ENCODE results near the gene USPL1. TPM values are rescaled to one million over a fixed set of nuclear protein-coding genes. Genes with fewer than 3 reads are reported as not detected.

USPL1 gene
- total RNA-seq, 1 donor from 2014 or later: 42.5 TPM

DNA sequence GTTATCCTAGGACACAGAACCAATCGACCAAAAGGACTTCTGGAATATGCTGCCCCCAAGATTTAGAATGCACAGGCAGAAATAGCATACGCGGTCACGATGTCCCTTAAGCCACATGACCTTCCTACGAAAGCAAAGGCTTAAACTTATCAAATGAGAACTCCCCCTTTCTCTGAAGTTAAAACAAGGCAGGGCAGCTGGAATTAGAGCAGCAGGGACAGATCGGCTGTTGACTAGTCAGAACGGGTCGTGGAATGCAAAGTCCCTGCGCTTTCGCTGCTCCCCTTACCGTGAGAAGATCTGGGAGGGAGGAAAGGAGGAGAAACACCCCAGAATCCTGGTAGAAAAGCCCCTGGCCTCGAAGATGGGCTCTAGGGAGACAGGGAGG is 799 bp upstream of the USPL1 start:
- peak overlapping the region; percentile 69 for H2AFZ ChIP-seq (replicated peaks)
- peaks cover 87% of the 10 kb centered on the region for H3K79me2 ChIP-seq (ENCODE audit: low read depth)
- TF ChIP-seq EZH2phosphoT487 (IDR thresholded peaks at IDR 0.05) (peak; percentile 17), EZH2 (IDR thresholded peaks at IDR 0.05) (no peak), CTCF (IDR thresholded peaks at IDR 0.05) (no peak)
- peaks cover 14% of the 10 kb centered on the region for H3F3A ChIP-seq (ENCODE audit: low read depth)
- Mint-ChIP-seq H3K36me3 (peaks cover 2% of the 10 kb centered on the region), H3K9me3 (no peaks in the 10 kb centered on the region), H3K4me1 (peaks cover 26% of the 10 kb centered on the region), H3K27me3 (ENCODE audit: insufficient read depth, low read depth) (no peaks in the 10 kb centered on the region), H3K4me3 (no peak overlapping the region), H3K27ac (no peak overlapping the region)
- no peaks in the 10 kb centered on the region for H3K9me3 ChIP-seq (ENCODE audit: low read depth)
- H3K27ac ChIP-seq: peak overlapping the region; percentile 99
- peak; percentile 87 for DNase-seq (ENCODE audit: low spot score)
- no peaks in the 10 kb centered on the region for H3K27me3 ChIP-seq
- peaks cover 29% of the 10 kb centered on the region for H3K4me1 ChIP-seq
- peaks cover 28% of the 10 kb centered on the region for H4K20me1 ChIP-seq (ENCODE audit: low read depth)
- peaks cover 3% of the 10 kb centered on the region for H3K36me3 ChIP-seq
- H3K9ac ChIP-seq: peak overlapping the region; percentile 73
- peak overlapping the region; percentile 94 for H3K4me2 ChIP-seq
- H3K4me3 ChIP-seq: peak overlapping the region; percentile 72

- no peak overlapping the region for H3K27ac ChIP-seq
- no peaks in the 10 kb centered on the region for H3K27me3 Mint-ChIP-seq (ENCODE audit: insufficient read depth, low read depth)
Measured at GRCh38 chr13:30618186-30618929, 638 bp downstream of the USPL1 start.

GRCh38 chr13:30618930-30619279 is 1.2 kb downstream of the USPL1 start:
- H3K4me1 ChIP-seq: peaks cover 29% of the 10 kb centered on the region
- no peaks in the 10 kb centered on the region for H3K9me3 Mint-ChIP-seq
- H3K27me3 Mint-ChIP-seq (ENCODE audit: insufficient read depth, low read depth): no peaks in the 10 kb centered on the region
- H3K27ac ChIP-seq: no peak overlapping the region
- peaks cover 9% of the 10 kb centered on the region for H3K36me3 Mint-ChIP-seq
- peak overlapping the region; percentile 72 for H3K4me3 ChIP-seq
- H3K79me2 ChIP-seq (ENCODE audit: low read depth): peaks cover 90% of the 10 kb centered on the region
- TF ChIP-seq EZH2phosphoT487 (IDR thresholded peaks at IDR 0.05): no peak
- TF ChIP-seq EZH2 (IDR thresholded peaks at IDR 0.05): no peak
- no peak for TF ChIP-seq CTCF (IDR thresholded peaks at IDR 0.05)
- peaks cover 26% of the 10 kb centered on the region for H3K4me1 Mint-ChIP-seq
- H3K27ac Mint-ChIP-seq: no peak overlapping the region
- H3K9me3 ChIP-seq (ENCODE audit: low read depth): no peaks in the 10 kb centered on the region
- H3K27me3 ChIP-seq: no peaks in the 10 kb centered on the region
- H3K4me3 Mint-ChIP-seq: no peak overlapping the region
- H3K9ac ChIP-seq: peak overlapping the region; percentile 62
- H2AFZ ChIP-seq (replicated peaks): no peak overlapping the region
- peaks cover 13% of the 10 kb centered on the region for H3K36me3 ChIP-seq
- peaks cover 14% of the 10 kb centered on the region for H3F3A ChIP-seq (ENCODE audit: low read depth)
- peaks cover 33% of the 10 kb centered on the region for H4K20me1 ChIP-seq (ENCODE audit: low read depth)
- DNase-seq (ENCODE audit: low spot score): no peak
- peak overlapping the region; percentile 89 for H3K4me2 ChIP-seq

More at GRCh38 chr13:30618186-30618929, 638 bp downstream of the USPL1 start:
- Histone ChIP-seq H3K27me3 (no peaks in the 10 kb centered on the region), H3K4me2 (peak overlapping the region; percentile 89), H3K79me2 (ENCODE audit: low read depth) (peaks cover 89% of the 10 kb centered on the region), H3K36me3 (peaks cover 13% of the 10 kb centered on the region), H2AFZ (replicated peaks) (peak overlapping the region; percentile 45), H3K4me1 (peaks cover 29% of the 10 kb centered on the region), H3F3A (ENCODE audit: low read depth) (peaks cover 14% of the 10 kb centered on the region), H3K9ac (peak overlapping the region; percentile 62), H3K4me3 (peak overlapping the region; percentile 72), H3K9me3 (ENCODE audit: low read depth) (no peaks in the 10 kb centered on the region), H4K20me1 (ENCODE audit: low read depth) (peaks cover 33% of the 10 kb centered on the region)
- Mint-ChIP-seq H3K36me3 (peaks cover 6% of the 10 kb centered on the region), H3K4me3 (no peak overlapping the region), H3K9me3 (no peaks in the 10 kb centered on the region), H3K27ac (no peak overlapping the region), H3K4me1 (peaks cover 26% of the 10 kb centered on the region)
- peak; percentile 15 for DNase-seq (ENCODE audit: low spot score)
- TF ChIP-seq EZH2 (IDR thresholded peaks at IDR 0.05): no peak
- TF ChIP-seq CTCF (IDR thresholded peaks at IDR 0.05): no peak
- no peak for TF ChIP-seq EZH2phosphoT487 (IDR thresholded peaks at IDR 0.05)
